HUES6 (cell line): ENCODE measurements around the gene HSCB.
"Not testable (repeated sequence)": the region's sequence is repeated elsewhere in the genome, so short reads cannot be mapped to it uniquely, and the experiment has no call there.

ENCODE experiments used
- H3K27ac ChIP-seq: 2 replicates; pipeline ENCODE4 v1.7.0; 2013; ENCODE audit warnings: low read depth, mild to moderate bottlenecking, low read length, inconsistent platforms
- H3K27me3 ChIP-seq: 2 replicates; pipeline ENCODE4 v1.6.1; 2013; ENCODE audit warnings: low read length; ENCODE audit not compliant: control insufficient read depth, insufficient read depth
- H3K36me3 ChIP-seq: 2 replicates; pipeline ENCODE4 v1.6.1; 2013; ENCODE audit warnings: low read length; ENCODE audit not compliant: control insufficient read depth, insufficient read depth
- H3K4me1 ChIP-seq: 2 replicates; pipeline ENCODE4 v1.6.1; 2013; ENCODE audit warnings: low read length; ENCODE audit not compliant: control insufficient read depth, insufficient read depth
- H3K4me3 ChIP-seq: 2 replicates; pipeline ENCODE4 v1.5.1; 2013; ENCODE audit warnings: low read depth, low read length
- H3K9ac ChIP-seq: one replicate; pipeline ENCODE4 v1.6.1; 2013; ENCODE audit warnings: mild to moderate bottlenecking, low read length
- H3K9me3 ChIP-seq: 2 replicates; pipeline ENCODE4 v1.6.1; 2013; ENCODE audit warnings: low read depth, low read length; ENCODE audit not compliant: control insufficient read depth, insufficient read depth

Gene HSCB

GRCh38 chr22:28793976-28794584, 52.2 kb downstream of the HSCB start:
- Histone ChIP-seq H3K9ac (no peak overlapping the region), H3K4me1 (peaks cover 4% of the 10 kb centered on the region; the same call in 1 of the 2 replicates), H3K9me3 (no peaks in the 10 kb centered on the region), H3K36me3 (peaks cover 62% of the 10 kb centered on the region), H3K4me3 (no peak overlapping the region), H3K27me3 (no peaks in the 10 kb centered on the region), H3K27ac (no peak overlapping the region)

- Histone ChIP-seq H3K27me3 (no peaks in the 10 kb centered on the region), H3K4me1 (peaks cover 4% of the 10 kb centered on the region; the same call in 1 of the 2 replicates), H3K4me3 (no peak overlapping the region), H3K9ac (no peak overlapping the region), H3K36me3 (peaks cover 57% of the 10 kb centered on the region), H3K9me3 (no peaks in the 10 kb centered on the region), H3K27ac (no peak overlapping the region)
Measured at GRCh38 chr22:28795071-28795693, 53.3 kb downstream of the HSCB start.

GRCh38 chr22:28795932-28796856, 54.4 kb downstream of the HSCB start:
- Histone ChIP-seq H3K4me1 (peaks cover 4% of the 10 kb centered on the region; the same call in 1 of the 2 replicates), H3K36me3 (peaks cover 56% of the 10 kb centered on the region), H3K4me3 (no peak overlapping the region), H3K9ac (no peak overlapping the region), H3K27ac (no peak overlapping the region), H3K9me3 (no peaks in the 10 kb centered on the region), H3K27me3 (no peaks in the 10 kb centered on the region)

- Histone ChIP-seq H3K4me1 (peaks cover 14% of the 10 kb centered on the region), H3K9ac (peak overlapping the region; percentile 99), H3K27me3 (no peaks in the 10 kb centered on the region), H3K9me3 (no peaks in the 10 kb centered on the region), H3K4me3 (peak overlapping the region; percentile 98), H3K27ac (peak overlapping the region; percentile 98), H3K36me3 (peaks cover 52% of the 10 kb centered on the region)
Measured at GRCh38 chr22:28798810-28799605, 57.2 kb downstream of the HSCB start.

- H3K4me1 ChIP-seq, result peaks cover 14% of the 10 kb centered on the region
- H3K9me3 ChIP-seq, result no peaks in the 10 kb centered on the region
- H3K36me3 ChIP-seq, result peaks cover 45% of the 10 kb centered on the region
- peak overlapping the region; percentile 98 for H3K4me3 ChIP-seq
- peak overlapping the region; percentile 99 for H3K9ac ChIP-seq
- peak overlapping the region; percentile 98 for H3K27ac ChIP-seq
- no peaks in the 10 kb centered on the region for H3K27me3 ChIP-seq
Measured at GRCh38 chr22:28799606-28800307, 57.9 kb downstream of the HSCB start.

- Histone ChIP-seq H3K4me1 (peaks cover 14% of the 10 kb centered on the region), H3K4me3 (peak within 1 kb of the TSS; percentile 98), H3K27ac (peak within 1 kb of the TSS; percentile 98), H3K36me3 (peaks cover 38% of the 10 kb centered on the region), H3K9ac (peak within 1 kb of the TSS; percentile 99), H3K27me3 (no peaks in the 10 kb centered on the region), H3K9me3 (no peaks in the 10 kb centered on the region)
Measured at GRCh38 chr22:28800308-28801041, 58.6 kb downstream of the HSCB start, which contains the start of gene XBP1. Gene XBP1 (minus strand): TSS chr22:28800569.

- peaks cover 22% of the 10 kb centered on the region for H3K36me3 ChIP-seq
- no peak overlapping the region for H3K27ac ChIP-seq
- no peak overlapping the region for H3K9ac ChIP-seq
- peak overlapping the region; percentile 31 for H3K4me3 ChIP-seq
- H3K27me3 ChIP-seq, result no peaks in the 10 kb centered on the region
- peaks cover 14% of the 10 kb centered on the region for H3K4me1 ChIP-seq
- no peaks in the 10 kb centered on the region for H3K9me3 ChIP-seq
Measured at GRCh38 chr22:28801845-28802594, 60.2 kb downstream of the HSCB start.

GRCh38 chr22:28802595-28803123, 60.8 kb downstream of the HSCB start:
- H3K27ac ChIP-seq, result no peak overlapping the region
- no peak overlapping the region for H3K9ac ChIP-seq
- no peaks in the 10 kb centered on the region for H3K27me3 ChIP-seq
- H3K4me1 ChIP-seq, result peaks cover 14% of the 10 kb centered on the region
- H3K36me3 ChIP-seq, result peaks cover 17% of the 10 kb centered on the region
- no peak overlapping the region for H3K4me3 ChIP-seq
- no peaks in the 10 kb centered on the region for H3K9me3 ChIP-seq

GRCh38 chr22:28805426-28805825, 63.6 kb downstream of the HSCB start:
- H3K9me3 ChIP-seq, H3K9ac ChIP-seq, H3K27me3 ChIP-seq, H3K27ac ChIP-seq, H3K36me3 ChIP-seq, H3K4me3 ChIP-seq, H3K4me1 ChIP-seq: not testable (repeated sequence)
